Suprapubic skin (tissue), 3 donors: ENCODE measurements around the gene PRKCE.

Experiments
- CTCF ChIP-seq, 2 donors: fragments of 200-600 bp in 1 of 2; fragments of 450-650 bp in 1 of 2; sonication (generic) in 1 of 2; IDR thresholded peaks; one replicate each; pipeline ENCODE4 v1.5.1; 2016 to 2019; ENCODE audit warnings: antibody characterized with exemption in 2 of 2, mild to moderate bottlenecking in 1 of 2, moderate library complexity in 1 of 2
- EP300 ChIP-seq: sonication (generic); formaldehyde crosslinking; IDR thresholded peaks from one replicate; pipeline ENCODE4 v1.6.1; 2017; ENCODE audit warnings: antibody characterized with exemption
- POLR2A ChIP-seq, 2 donors: fragments of 450-650 bp; IDR thresholded peaks; one replicate each; pipeline ENCODE4 v1.6.1; 2017; ENCODE audit warnings: antibody characterized with exemption in 2 of 2, mild to moderate bottlenecking in 2 of 2, moderate library complexity in 2 of 2

GRCh38 chr2:46173636-46174250 lies 522.3 kb downstream of the PRKCE start:
- TF ChIP-seq POLR2A (IDR thresholded peaks at IDR 0.05) (no peak), EP300 (no peak), CTCF (IDR thresholded peaks at IDR 0.05) (no peak)
